IMR-90 (cell line): ENCODE measurements around the gene MCF2L. TPM values are rescaled to one million over a fixed set of nuclear protein-coding genes. Genes with fewer than 3 reads are reported as not detected.

Experiments used
- ATAC-seq: fragments of 200-7000 bp; cut with Tn5 transposase; 2 replicates; pipeline ENCODE4 v1.9.1; 2020; ENCODE audit warnings: low read depth, mild to moderate bottlenecking, moderate library complexity
- BruUV-seq: library from RNA; stranded (reverse); fragments of 400-500 nt; replicated peaks from 2 replicates; lab custom pipeline; 2021; lab: Mats Ljungman, UMichigan
- CTCF ChIA-PET: fragments of 300-600 bp; formaldehyde crosslinking; extraction: SDS; loops from one replicate; lab custom pipeline; 2021; ENCODE audit warnings: antibody characterized with exemption; lab: Yijun Ruan, JAX
- POLR2A ChIA-PET: fragments of 300-600 bp; sonication (Branson Sonifier 250); formaldehyde crosslinking; loops from one replicate; lab custom pipeline; 2022; ENCODE audit warnings: antibody characterized with exemption; ENCODE audit not compliant: unreplicated experiment; lab: Charles Lee
- DNase-seq: peaks from one replicate; pipeline ENCODE4 v3.0.0; 2013
- H2AFZ ChIP-seq: replicated peaks from 2 replicates; pipeline ENCODE3; 2013; ENCODE audit warnings: low read length, mild to moderate bottlenecking; ENCODE audit not compliant: poor library complexity
- H2AK5ac ChIP-seq: 2 replicates; pipeline ENCODE4 v1.6.1; 2013; ENCODE audit warnings: low read depth, low read length, inconsistent platforms
- H2AK9ac ChIP-seq: replicated peaks from 2 replicates; pipeline ENCODE3; 2013; ENCODE audit warnings: mild to moderate bottlenecking, low read depth, low read length, moderate library complexity; ENCODE audit not compliant: poor library complexity
- H2BK120ac ChIP-seq: 2 replicates; pipeline ENCODE4 v1.6.1; 2013; ENCODE audit warnings: low read depth, low read length, inconsistent platforms
- H2BK15ac ChIP-seq: 3 replicates; pipeline ENCODE4 v1.6.1; 2013; ENCODE audit warnings: low read depth, low read length, inconsistent platforms
- H2BK20ac ChIP-seq: 2 replicates; pipeline ENCODE4 v1.6.1; 2013; ENCODE audit warnings: low read depth, mild to moderate bottlenecking, inconsistent platforms, low read length, moderate library complexity
- H2BK5ac ChIP-seq: 2 replicates; pipeline ENCODE4 v1.6.1; 2013; ENCODE audit warnings: mild to moderate bottlenecking, low read depth, low read length, inconsistent platforms; ENCODE audit not compliant: poor library complexity, severe bottlenecking
- H3K14ac ChIP-seq: replicated peaks from 2 replicates; pipeline ENCODE4 v1.6.1; 2013; ENCODE audit warnings: low read depth, low read length, inconsistent platforms
- H3K18ac ChIP-seq: 2 replicates; pipeline ENCODE4 v1.6.1; 2013; ENCODE audit warnings: low read depth, low read length, control low read depth
- H3K23ac ChIP-seq: 2 replicates; pipeline ENCODE4 v1.6.1; 2013; ENCODE audit warnings: low read depth, low read length, inconsistent platforms
- H3K27ac ChIP-seq: 2 replicates; pipeline ENCODE4 v1.5.1; 2013; ENCODE audit warnings: mild to moderate bottlenecking, control low read depth, low read length; ENCODE audit not compliant: insufficient read depth
- H3K27me3 ChIP-seq: 2 replicates; pipeline ENCODE4 v1.6.1; 2013; ENCODE audit warnings: low read length; ENCODE audit not compliant: control insufficient read depth, insufficient read depth
- H3K36me3 ChIP-seq: 2 replicates; pipeline ENCODE4 v1.6.1; 2013; ENCODE audit warnings: low read length, mixed read lengths; ENCODE audit not compliant: control insufficient read depth, insufficient read depth
- H3K4ac ChIP-seq: 2 replicates; pipeline ENCODE4 v1.6.1; 2013; ENCODE audit warnings: low read depth, low read length, inconsistent platforms
- H3K4me1 ChIP-seq: 2 replicates; pipeline ENCODE4 v1.6.1; 2013; ENCODE audit warnings: low read length, mixed read lengths; ENCODE audit not compliant: control insufficient read depth, insufficient read depth
- H3K4me2 ChIP-seq: 2 replicates; pipeline ENCODE4 v1.6.1; 2013; ENCODE audit warnings: low read depth, mild to moderate bottlenecking, control low read depth, low read length, moderate library complexity
- H3K4me3 ChIP-seq: 2 replicates; pipeline ENCODE4 v1.5.1; 2013; ENCODE audit warnings: low read depth, mild to moderate bottlenecking, control low read depth, low read length, moderate library complexity; ENCODE audit not compliant: insufficient read depth
- H3K56ac ChIP-seq: 2 replicates; pipeline ENCODE4 v1.6.1; 2013; ENCODE audit warnings: low read length, inconsistent platforms; ENCODE audit not compliant: insufficient read depth; ENCODE audit errors: extremely low read depth
- H3K79me1 ChIP-seq, 2 experiments: 2 replicates each; pipeline ENCODE4 v1.6.1; 2013; ENCODE audit warnings: low read length in 2 of 2, inconsistent platforms in 1 of 2, low read depth in 1 of 2
- H3K9ac ChIP-seq: 2 replicates; pipeline ENCODE4 v1.6.1; 2013; ENCODE audit warnings: low read depth, low read length, control low read depth
- H3K9me1 ChIP-seq: 2 replicates; pipeline ENCODE4 v1.6.1; 2013; ENCODE audit warnings: low read length, inconsistent platforms; ENCODE audit not compliant: insufficient read depth
- H3K9me3 ChIP-seq: 2 replicates; pipeline ENCODE4 v1.6.1; 2013; ENCODE audit warnings: low read length; ENCODE audit not compliant: control insufficient read depth, insufficient read depth
- H4K20me1 ChIP-seq: 2 replicates; pipeline ENCODE4 v1.6.1; 2013; ENCODE audit warnings: low read length, inconsistent platforms; ENCODE audit not compliant: insufficient read depth
- H4K5ac ChIP-seq: 2 replicates; pipeline ENCODE4 v1.6.1; 2013; ENCODE audit warnings: mild to moderate bottlenecking, low read depth, low read length, control low read depth
- H4K8ac ChIP-seq, 2 experiments: 2 replicates each; pipeline ENCODE4 v1.6.1; 2013; ENCODE audit warnings: low read depth in 2 of 2, low read length in 2 of 2, control low read depth in 1 of 2, inconsistent platforms in 1 of 2
- H4K91ac ChIP-seq: 2 replicates; pipeline ENCODE4 v1.6.1; 2013; ENCODE audit warnings: low read depth, low read length, inconsistent platforms; ENCODE audit not compliant: insufficient read depth
- BHLHE40 ChIP-seq: fragments of 150-350 bp; IDR thresholded peaks from 2 replicates; pipeline ENCODE4 v1.6.1; 2016; ENCODE audit warnings: mild to moderate bottlenecking, low read depth, low read length
- CEBPB ChIP-seq: IDR thresholded peaks from 2 replicates; pipeline ENCODE4 v1.6.1; 2012; ENCODE audit warnings: low read depth, low read length, improper control_type of control experiment
- CHD1 ChIP-seq: IDR thresholded peaks from 2 replicates; pipeline ENCODE4 v1.6.1; 2012; ENCODE audit warnings: low read depth, low read length, improper control_type of control experiment
- FOS ChIP-seq: fragments of 150-350 bp; IDR thresholded peaks from 2 replicates; pipeline ENCODE4 v1.6.1; 2016; ENCODE audit warnings: low read depth, low read length
- MAFK ChIP-seq: IDR thresholded peaks from 2 replicates; pipeline ENCODE4 v1.6.1; 2012; ENCODE audit warnings: low read depth, low read length, improper control_type of control experiment
- MAZ ChIP-seq: IDR thresholded peaks from 2 replicates; pipeline ENCODE4 v1.6.1; 2012; ENCODE audit warnings: low read depth, mild to moderate bottlenecking, low read length, improper control_type of control experiment, moderate library complexity, borderline replicate concordance
- MXI1 ChIP-seq: IDR thresholded peaks from 2 replicates; pipeline ENCODE4 v1.6.1; 2012; ENCODE audit warnings: low read depth, mild to moderate bottlenecking, low read length, moderate library complexity, borderline replicate concordance
- NFE2L2 ChIP-seq: fragments of 150-350 bp; IDR thresholded peaks from 2 replicates; pipeline ENCODE4 v1.6.1; 2016; ENCODE audit warnings: low read depth, mild to moderate bottlenecking, low read length
- POLR2A ChIP-seq: IDR thresholded peaks from 2 replicates; pipeline ENCODE4 v1.6.1; 2012; ENCODE audit warnings: mild to moderate bottlenecking, low read depth, low read length
- RAD21 ChIP-seq: IDR thresholded peaks from 2 replicates; pipeline ENCODE4 v1.6.1; 2012; ENCODE audit warnings: low read length, improper control_type of control experiment
- RCOR1 ChIP-seq: IDR thresholded peaks from 2 replicates; pipeline ENCODE4 v1.6.1; 2012; ENCODE audit warnings: mild to moderate bottlenecking, low read length, improper control_type of control experiment; ENCODE audit not compliant: insufficient replicate concordance
- RFX5 ChIP-seq: IDR thresholded peaks from 2 replicates; pipeline ENCODE4 v1.8.0; 2012; ENCODE audit warnings: low read depth, mild to moderate bottlenecking, low read length, moderate library complexity
- SMC3 ChIP-seq: fragments of 150-350 bp; IDR thresholded peaks from 2 replicates; pipeline ENCODE4 v1.6.1; 2016; ENCODE audit warnings: low read depth, mild to moderate bottlenecking, antibody characterized with exemption, low read length, moderate library complexity
- WGBS, 2 experiments: methylation state at CpG; one replicate each; pipeline versions ENCODE4 v1.1.5 to v1.1.7; 2013; ENCODE audit warnings: missing lambda C conversion rate in 2 of 2; ENCODE audit not compliant: insufficient read length in 1 of 2; ENCODE audit errors: extremely low coverage in 2 of 2; 5-methylcytosine and 5-hydroxymethylcytosine counted together
- dilution Hi-C: fragments of 300-500 bp; cut with HindIII; formaldehyde crosslinking; loops from one replicate; pipeline ENCODE4 v1.14.3; 2018; ENCODE audit warnings: low sequenced_read_pairs; ENCODE audit not compliant: unreplicated experiment
- in situ Hi-C: fragments of 300-500 bp; cut with MboI; formaldehyde crosslinking; loops from 3 replicates; pipeline ENCODE4 v1.14.3; 2019; ENCODE audit warnings: low sequenced_read_pairs, inconsistent platforms, mixed read lengths
- intact Hi-C: fragments of 100-400 bp; cut with micrococcal nuclease; formaldehyde crosslinking; loops from 2 replicates; pipeline ENCODE4 v1.10.0; 2022
- polyA plus RNA-seq, 3 experiments: library from polyadenylated mRNA; depleted of rRNA; stranded (reverse); fragments of >200 nt; gene quantifications; 2 replicates each; pipeline ENCODE4 v1.2.3, GENCODE V29; 2012; ENCODE audit warnings: low replicate concordance in 1 of 3
- total RNA-seq: library from RNA; depleted of rRNA; stranded (reverse); fragments of >200 nt; gene quantifications from 2 replicates; pipeline ENCODE4 v1.2.3, GENCODE V29; 2012
- TF ChIP-seq, protein P1 (sequence below): fragments of 150-350 bp; IDR thresholded peaks from 2 replicates; pipeline ENCODE4 v1.6.1; 2017; ENCODE audit warnings: mild to moderate bottlenecking, antibody characterized with exemption, low read length, low read depth
- TF ChIP-seq, protein P2 (sequence below): conservative IDR thresholded peaks from 2 replicates; pipeline ENCODE4 v1.5.1; 2012; ENCODE audit warnings: mild to moderate bottlenecking, low read depth, low read length, improper control_type of control experiment
- TF ChIP-seq, protein P3 (sequence below): fragments of 150-350 bp; IDR thresholded peaks from 2 replicates; pipeline ENCODE4 v1.6.1; 2016; ENCODE audit warnings: low read depth, mild to moderate bottlenecking, low read length, moderate library complexity, borderline replicate concordance

The MCF2L gene
- total and polyA plus RNA-seq, 2 of the 4 experiments (the other 2 are of a cell fraction): 0.18 TPM; not detected in 1

DNA sequence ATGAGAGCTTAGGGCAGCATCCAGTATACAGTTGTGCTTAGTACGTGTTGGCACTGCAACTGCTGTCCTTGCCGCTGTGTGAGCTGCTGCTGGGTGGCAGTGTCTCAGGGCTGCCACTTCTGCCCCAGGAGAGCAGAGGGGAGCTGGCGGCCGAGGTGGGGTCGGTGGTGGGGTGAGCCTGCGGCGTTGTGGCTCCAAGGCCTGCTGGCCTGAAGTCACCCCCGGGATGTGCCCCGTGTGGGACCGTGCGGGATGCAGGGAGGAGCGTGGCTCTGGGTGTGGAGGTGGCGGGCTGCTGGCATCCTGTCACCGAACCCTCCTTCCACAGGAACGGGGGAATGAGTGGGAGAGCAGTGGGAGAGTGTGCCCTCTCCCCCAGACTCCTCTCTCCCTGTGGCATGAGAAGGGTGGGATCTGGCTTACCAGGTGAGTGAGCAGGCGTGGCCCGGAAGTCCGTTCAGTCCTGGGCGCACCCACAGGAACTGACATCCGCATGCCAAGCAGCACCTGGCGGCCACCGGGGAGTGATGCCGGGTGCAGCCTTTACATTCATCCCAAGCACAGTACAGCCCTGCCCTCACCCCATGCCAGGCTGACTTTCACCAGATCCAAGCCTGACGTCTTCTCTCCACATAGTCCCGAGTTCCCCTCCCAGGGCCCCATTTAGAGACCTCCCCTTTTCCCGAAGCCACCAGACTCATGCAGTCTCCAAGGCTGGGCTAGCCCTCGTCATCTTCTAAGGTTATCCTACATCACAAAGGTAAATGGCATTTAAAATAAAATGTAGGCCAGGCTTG is 26.6 kb downstream of the MCF2L start:
- DNase-seq (no peak), ATAC-seq (no peak)
- H4K5ac ChIP-seq: no peak overlapping the region
- H3K36me3 ChIP-seq: no peaks in the 10 kb centered on the region
- H2AK5ac ChIP-seq: no peak overlapping the region
- TF ChIP-seq SMC3: no peak
- TF ChIP-seq CEBPB: no peak
- no peak for TF ChIP-seq BHLHE40
- TF ChIP-seq MAFK: no peak
- no peak for TF ChIP-seq NFE2L2
- TF ChIP-seq RAD21: no peak
- TF ChIP-seq RCOR1: no peak
- TF ChIP-seq, protein P1, sequence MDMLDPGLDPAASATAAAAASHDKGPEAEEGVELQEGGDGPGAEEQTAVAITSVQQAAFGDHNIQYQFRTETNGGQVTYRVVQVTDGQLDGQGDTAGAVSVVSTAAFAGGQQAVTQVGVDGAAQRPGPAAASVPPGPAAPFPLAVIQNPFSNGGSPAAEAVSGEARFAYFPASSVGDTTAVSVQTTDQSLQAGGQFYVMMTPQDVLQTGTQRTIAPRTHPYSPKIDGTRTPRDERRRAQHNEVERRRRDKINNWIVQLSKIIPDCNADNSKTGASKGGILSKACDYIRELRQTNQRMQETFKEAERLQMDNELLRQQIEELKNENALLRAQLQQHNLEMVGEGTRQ: no peak
- TF ChIP-seq MXI1: no peak
- TF ChIP-seq MAZ: no peak
- TF ChIP-seq POLR2A: no peak
- TF ChIP-seq, protein P2, sequence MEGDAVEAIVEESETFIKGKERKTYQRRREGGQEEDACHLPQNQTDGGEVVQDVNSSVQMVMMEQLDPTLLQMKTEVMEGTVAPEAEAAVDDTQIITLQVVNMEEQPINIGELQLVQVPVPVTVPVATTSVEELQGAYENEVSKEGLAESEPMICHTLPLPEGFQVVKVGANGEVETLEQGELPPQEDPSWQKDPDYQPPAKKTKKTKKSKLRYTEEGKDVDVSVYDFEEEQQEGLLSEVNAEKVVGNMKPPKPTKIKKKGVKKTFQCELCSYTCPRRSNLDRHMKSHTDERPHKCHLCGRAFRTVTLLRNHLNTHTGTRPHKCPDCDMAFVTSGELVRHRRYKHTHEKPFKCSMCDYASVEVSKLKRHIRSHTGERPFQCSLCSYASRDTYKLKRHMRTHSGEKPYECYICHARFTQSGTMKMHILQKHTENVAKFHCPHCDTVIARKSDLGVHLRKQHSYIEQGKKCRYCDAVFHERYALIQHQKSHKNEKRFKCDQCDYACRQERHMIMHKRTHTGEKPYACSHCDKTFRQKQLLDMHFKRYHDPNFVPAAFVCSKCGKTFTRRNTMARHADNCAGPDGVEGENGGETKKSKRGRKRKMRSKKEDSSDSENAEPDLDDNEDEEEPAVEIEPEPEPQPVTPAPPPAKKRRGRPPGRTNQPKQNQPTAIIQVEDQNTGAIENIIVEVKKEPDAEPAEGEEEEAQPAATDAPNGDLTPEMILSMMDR: no peak
- TF ChIP-seq RFX5: no peak
- TF ChIP-seq, protein P3, sequence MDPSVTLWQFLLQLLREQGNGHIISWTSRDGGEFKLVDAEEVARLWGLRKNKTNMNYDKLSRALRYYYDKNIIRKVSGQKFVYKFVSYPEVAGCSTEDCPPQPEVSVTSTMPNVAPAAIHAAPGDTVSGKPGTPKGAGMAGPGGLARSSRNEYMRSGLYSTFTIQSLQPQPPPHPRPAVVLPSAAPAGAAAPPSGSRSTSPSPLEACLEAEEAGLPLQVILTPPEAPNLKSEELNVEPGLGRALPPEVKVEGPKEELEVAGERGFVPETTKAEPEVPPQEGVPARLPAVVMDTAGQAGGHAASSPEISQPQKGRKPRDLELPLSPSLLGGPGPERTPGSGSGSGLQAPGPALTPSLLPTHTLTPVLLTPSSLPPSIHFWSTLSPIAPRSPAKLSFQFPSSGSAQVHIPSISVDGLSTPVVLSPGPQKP: no peak
- TF ChIP-seq CHD1: no peak
- no peak for TF ChIP-seq FOS
- H3K4me1 ChIP-seq: no peaks in the 10 kb centered on the region
- no peaks in the 10 kb centered on the region for H3K9me3 ChIP-seq
- intact Hi-C loops: no loop called here
- no peak overlapping the region for H3K4me2 ChIP-seq
- no peak overlapping the region for H2BK120ac ChIP-seq
- H3K27ac ChIP-seq: no peak overlapping the region
- no peaks in the 10 kb centered on the region for H3K9me1 ChIP-seq
- no peak overlapping the region for H3K9ac ChIP-seq
- H3K23ac ChIP-seq: no peak overlapping the region
- no peak overlapping the region for H2BK15ac ChIP-seq
- H3K14ac ChIP-seq: no peak overlapping the region
- no peak overlapping the region for H4K8ac ChIP-seq
- in situ Hi-C loops: no loop called here
- dilution Hi-C loops: no loop called here
- no peak overlapping the region for H2BK20ac ChIP-seq
- no peak overlapping the region for H3K4me3 ChIP-seq
- POLR2A ChIA-PET: no interaction called here
- H3K4ac ChIP-seq: no peak overlapping the region
- WGBS, 2 experiments: 66% methylated on average over 11 of the region's 27 CpGs; no CpG with 5 or more reads in 1 of the 2 experiments
- no peaks in the 10 kb centered on the region for H3K79me1 ChIP-seq
- peaks cover 79% of the 10 kb centered on the region for H3K27me3 ChIP-seq
- no peak overlapping the region for H4K91ac ChIP-seq
- no peak overlapping the region for H3K18ac ChIP-seq
- peak overlapping the region; percentile 21 for H2AFZ ChIP-seq
- BruUV-seq: no TSS peak
- CTCF ChIA-PET: no interaction called here
- H2BK5ac ChIP-seq: no peak overlapping the region
- no peaks in the 10 kb centered on the region for H4K20me1 ChIP-seq
- no peak overlapping the region for H2AK9ac ChIP-seq
- no peak overlapping the region for H3K56ac ChIP-seq
